ENCODE measurements around the gene WDFY4. TPM values are rescaled to one million over a fixed set of nuclear protein-coding genes. Genes with fewer than 3 reads are reported as not detected.

Gene WDFY4
- polyA plus RNA-seq, 1 of the 3 experiments (the other 2 are of a cell fraction), result not detected

GRCh38 chr10:49008505-49009198, 324.0 kb downstream of the WDFY4 start:
- no peak for TF ChIP-seq POLR2AphosphoS5 (IDR thresholded peaks at IDR 0.05; ENCODE audit: low read depth, low read length)
- no peak for TF ChIP-seq NRF1 (IDR thresholded peaks at IDR 0.05; ENCODE audit: low read depth, low read length)
- TF ChIP-seq TCF12 (IDR thresholded peaks at IDR 0.05), result no peak
- TF ChIP-seq GATA2 (CRISPR knock-in tag; IDR thresholded peaks at IDR 0.05), result no peak
- no peak for TF ChIP-seq FOXM1 (IDR thresholded peaks at IDR 0.05; ENCODE audit: low read depth)
- TF ChIP-seq, protein P1, sequence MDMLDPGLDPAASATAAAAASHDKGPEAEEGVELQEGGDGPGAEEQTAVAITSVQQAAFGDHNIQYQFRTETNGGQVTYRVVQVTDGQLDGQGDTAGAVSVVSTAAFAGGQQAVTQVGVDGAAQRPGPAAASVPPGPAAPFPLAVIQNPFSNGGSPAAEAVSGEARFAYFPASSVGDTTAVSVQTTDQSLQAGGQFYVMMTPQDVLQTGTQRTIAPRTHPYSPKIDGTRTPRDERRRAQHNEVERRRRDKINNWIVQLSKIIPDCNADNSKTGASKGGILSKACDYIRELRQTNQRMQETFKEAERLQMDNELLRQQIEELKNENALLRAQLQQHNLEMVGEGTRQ (IDR thresholded peaks at IDR 0.05; ENCODE audit: borderline replicate concordance, low read depth, low read length), result no peak
- TF ChIP-seq YY1 (IDR thresholded peaks at IDR 0.05; ENCODE audit: low read depth), result no peak
- Histone ChIP-seq H3F3A (replicated peaks; ENCODE audit: insufficient read depth) (no peaks in the 10 kb centered on the region), H3K9me2 (no peaks in the 10 kb centered on the region), H2AFZ (ENCODE audit: low read depth) (no peak overlapping the region), H3K4me2 (no peak overlapping the region), H3K4me1 (ENCODE audit: control insufficient read depth in 1 of 2, insufficient read depth in 2 of 2, low read depth in 1 of 2, low read length in 1 of 2) (peaks cover 0 to 18% of the 10 kb centered on the region in 2 experiments; a peak in 1 of 4 replicates), H3K27ac (ENCODE audit: low read depth in 2 of 2, low read length in 1 of 2) (peak overlapping the region in 1 of 2 experiments; percentile 34; a peak in 1 of 4 replicates), H3K27me3 (ENCODE audit: insufficient read depth) (no peaks in the 10 kb centered on the region), H4K20me1 (ENCODE audit: insufficient read depth) (no peaks in the 10 kb centered on the region), H3K79me2 (ENCODE audit: insufficient read depth) (no peaks in the 10 kb centered on the region), H3K9me3 (no peaks in the 10 kb centered on the region), H3K36me3 (replicated peaks in 1 of 2; ENCODE audit: control insufficient read depth in 1 of 2, insufficient read depth in 2 of 2, low read length in 1 of 2) (no peaks in the 10 kb centered on the region), H3K9ac (no peak overlapping the region), H3K4me3 (ENCODE audit: low read depth in 2 of 2, low read length in 1 of 2) (no peak overlapping the region)
- POLR2A ChIA-PET, result interaction anchor here (1.2 kb wide), 1 partner anchor 9 kb away, joined by 5 read pairs; no protein-coding TSS in a partner anchor
- peak; percentile 45 for DNase-seq
- WGBS (ENCODE audit: low lambda C conversion rate), result 52% methylated on average over 7 of the region's 13 CpGs
- CTCF ChIA-PET, result interaction anchor here (0.7 to 0.9 kb wide), 4 partner anchors 9 to 353 kb away, joined by 3 read pairs; no protein-coding TSS in a partner anchor

GRCh38 chr10:49009199-49009979, 324.7 kb downstream of the WDFY4 start:
- no peaks in the 10 kb centered on the region for H3K27me3 ChIP-seq (ENCODE audit: insufficient read depth)
- H3K9me3 ChIP-seq, result no peaks in the 10 kb centered on the region
- H2AFZ ChIP-seq (ENCODE audit: low read depth), result no peak overlapping the region
- no peaks in the 10 kb centered on the region for H3F3A ChIP-seq (replicated peaks; ENCODE audit: insufficient read depth)
- H3K4me1 ChIP-seq (ENCODE audit: control insufficient read depth in 1 of 2, insufficient read depth in 2 of 2, low read depth in 1 of 2, low read length in 1 of 2), result peaks cover 0 to 21% of the 10 kb centered on the region in 2 experiments; a peak in 1 of 4 replicates
- H3K36me3 ChIP-seq (replicated peaks in 1 of 2; ENCODE audit: control insufficient read depth in 1 of 2, insufficient read depth in 2 of 2, low read length in 1 of 2), result no peaks in the 10 kb centered on the region
- H3K4me2 ChIP-seq, result no peak overlapping the region
- peak overlapping the region in 1 of 2 experiments; percentile 34; a peak in 1 of 4 replicates for H3K27ac ChIP-seq (ENCODE audit: low read depth in 2 of 2, low read length in 1 of 2)
- no peaks in the 10 kb centered on the region for H3K79me2 ChIP-seq (ENCODE audit: insufficient read depth)
- H3K4me3 ChIP-seq (ENCODE audit: low read depth in 2 of 2, low read length in 1 of 2), result no peak overlapping the region
- WGBS (ENCODE audit: low lambda C conversion rate), result 11% methylated on average over 8 of the region's 8 CpGs
- TF ChIP-seq TCF12 (IDR thresholded peaks at IDR 0.05), result no peak
- TF ChIP-seq RFX5 (IDR thresholded peaks at IDR 0.05; ENCODE audit: low read length), result no peak
- TF ChIP-seq MXI1 (IDR thresholded peaks at IDR 0.05; ENCODE audit: low read depth, low read length), result no peak
- TF ChIP-seq NFIC (IDR thresholded peaks at IDR 0.05; ENCODE audit: borderline replicate concordance), result no peak
- TF ChIP-seq EP300 (IDR thresholded peaks at IDR 0.05; ENCODE audit: borderline replicate concordance in 1 of 2, low read depth in 1 of 2, low read length in 1 of 2), result no peak
- no peak for TF ChIP-seq RCOR1 (IDR thresholded peaks at IDR 0.05; ENCODE audit: low read length)
- no peak for TF ChIP-seq ZBTB33 (IDR thresholded peaks at IDR 0.05; ENCODE audit: borderline replicate concordance, low read depth)
- TF ChIP-seq FOXJ3 (CRISPR knock-in tag; IDR thresholded peaks at IDR 0.05), result no peak
- TF ChIP-seq TAF1 (IDR thresholded peaks at IDR 0.05; ENCODE audit: borderline replicate concordance, low read depth, low read length), result no peak
- TF ChIP-seq GABPA (IDR thresholded peaks at IDR 0.05; ENCODE audit: low read depth), result no peak
- no peak for TF ChIP-seq RAD21 (IDR thresholded peaks at IDR 0.05; ENCODE audit: low read length)
- ChIA-PET CTCF (interaction anchor here (0.7 to 0.9 kb wide), 3 partner anchors 9 to 286 kb away, joined by 3 read pairs; no protein-coding TSS in a partner anchor), POLR2A (interaction anchor here (1.2 kb wide), 1 partner anchor 10 kb away, joined by 5 read pairs; no protein-coding TSS in a partner anchor)
- H3K9ac ChIP-seq, result no peak overlapping the region
- DNase-seq, result no peak
- H4K20me1 ChIP-seq (ENCODE audit: insufficient read depth), result no peaks in the 10 kb centered on the region
- H3K9me2 ChIP-seq, result no peaks in the 10 kb centered on the region
